Measurements from ENCODE around the gene CDKN1A.
A peak's percentile ranks its signal among the peaks of the same experiment; 100 is the strongest.

The CDKN1A gene

DNA sequence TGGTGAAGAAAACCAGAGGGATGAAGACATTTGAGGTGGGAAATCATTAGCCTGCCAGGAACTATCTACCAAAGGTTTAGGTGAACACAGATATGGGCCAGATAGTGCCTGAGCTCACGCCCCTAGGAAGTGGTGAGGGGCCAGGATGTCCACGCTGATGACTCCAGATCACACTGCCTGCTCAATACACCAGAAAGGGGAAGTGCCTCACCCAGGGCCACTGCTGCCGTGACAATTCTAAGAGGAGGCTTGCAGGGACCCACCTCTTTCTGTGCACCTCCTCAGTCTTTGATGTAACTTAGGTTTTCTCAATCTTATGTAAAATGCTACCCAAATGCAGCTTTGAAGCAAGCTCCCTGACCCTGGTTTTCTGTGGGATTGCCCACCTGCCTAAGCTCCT is 13.7 kb downstream of the CDKN1A start:
- H3K4me3 ChIP-seq (ENCODE audit: low read depth, low read length): no peak overlapping the region
- DNase-seq (ENCODE audit: low read depth): peak; percentile 94
- TF ChIP-seq MYC (IDR thresholded peaks at IDR 0.05; ENCODE audit: low read depth, low read length) (peak; percentile 58; the same call in 1 of the 2 replicates), POLR2A (IDR thresholded peaks at IDR 0.05; ENCODE audit: extremely low read depth, insufficient read length) (no peak)
- TF ChIP-seq, protein P1, sequence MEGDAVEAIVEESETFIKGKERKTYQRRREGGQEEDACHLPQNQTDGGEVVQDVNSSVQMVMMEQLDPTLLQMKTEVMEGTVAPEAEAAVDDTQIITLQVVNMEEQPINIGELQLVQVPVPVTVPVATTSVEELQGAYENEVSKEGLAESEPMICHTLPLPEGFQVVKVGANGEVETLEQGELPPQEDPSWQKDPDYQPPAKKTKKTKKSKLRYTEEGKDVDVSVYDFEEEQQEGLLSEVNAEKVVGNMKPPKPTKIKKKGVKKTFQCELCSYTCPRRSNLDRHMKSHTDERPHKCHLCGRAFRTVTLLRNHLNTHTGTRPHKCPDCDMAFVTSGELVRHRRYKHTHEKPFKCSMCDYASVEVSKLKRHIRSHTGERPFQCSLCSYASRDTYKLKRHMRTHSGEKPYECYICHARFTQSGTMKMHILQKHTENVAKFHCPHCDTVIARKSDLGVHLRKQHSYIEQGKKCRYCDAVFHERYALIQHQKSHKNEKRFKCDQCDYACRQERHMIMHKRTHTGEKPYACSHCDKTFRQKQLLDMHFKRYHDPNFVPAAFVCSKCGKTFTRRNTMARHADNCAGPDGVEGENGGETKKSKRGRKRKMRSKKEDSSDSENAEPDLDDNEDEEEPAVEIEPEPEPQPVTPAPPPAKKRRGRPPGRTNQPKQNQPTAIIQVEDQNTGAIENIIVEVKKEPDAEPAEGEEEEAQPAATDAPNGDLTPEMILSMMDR (IDR thresholded peaks at IDR 0.05; ENCODE audit: low read depth, low read length): no peak
- TF ChIP-seq, protein P2, sequence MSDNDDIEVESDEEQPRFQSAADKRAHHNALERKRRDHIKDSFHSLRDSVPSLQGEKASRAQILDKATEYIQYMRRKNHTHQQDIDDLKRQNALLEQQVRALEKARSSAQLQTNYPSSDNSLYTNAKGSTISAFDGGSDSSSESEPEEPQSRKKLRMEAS (IDR thresholded peaks at IDR 0.05; ENCODE audit: low read depth, low read length): peak; percentile 60; the same call in 1 of the 2 replicates

DNA sequence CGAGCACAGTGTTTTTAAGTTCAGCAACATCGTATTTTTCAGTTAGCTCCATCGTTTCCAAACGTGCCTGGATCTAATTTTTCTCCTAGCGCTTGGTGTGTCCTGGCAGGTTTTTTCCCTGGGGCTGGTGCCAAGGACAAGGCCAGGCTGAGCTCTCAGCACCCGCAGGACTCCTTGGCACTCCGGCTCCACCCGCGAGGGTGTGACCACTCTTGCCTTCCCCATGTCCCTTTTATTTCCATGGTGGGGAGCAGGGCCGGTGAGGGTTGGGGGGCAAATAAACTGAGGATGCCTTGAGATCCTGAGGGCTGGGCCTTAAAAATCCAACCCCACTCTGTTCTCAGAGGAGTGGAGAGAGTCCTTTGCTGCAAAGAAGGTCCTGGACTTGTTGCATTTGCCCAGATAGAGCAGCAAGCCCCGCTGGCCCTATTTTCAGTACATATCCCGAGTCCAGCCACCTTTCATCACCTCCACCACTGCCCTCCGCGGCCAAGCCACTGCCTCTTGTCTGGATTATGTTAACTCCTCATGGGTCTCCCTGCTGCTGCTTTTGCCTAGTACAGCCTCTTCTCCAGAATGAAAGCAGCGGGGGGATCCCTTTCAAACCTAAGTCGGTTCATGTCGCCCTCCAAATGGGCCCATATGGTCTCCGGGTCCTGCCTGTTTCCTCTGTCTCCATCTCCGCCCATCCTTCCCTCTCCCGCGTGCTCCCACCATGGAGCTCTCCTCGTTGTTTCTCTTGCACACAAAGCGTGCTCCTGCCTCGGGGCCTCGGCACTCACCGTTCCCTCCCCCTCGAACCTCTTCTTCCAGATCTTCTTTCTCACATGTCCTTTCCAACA is 14.6 kb downstream of the CDKN1A start:
- no peak for DNase-seq (ENCODE audit: low read depth)
- TF ChIP-seq, protein P1 (IDR thresholded peaks at IDR 0.05; ENCODE audit: low read depth, low read length): no peak
- TF ChIP-seq POLR2A (IDR thresholded peaks at IDR 0.05; ENCODE audit: extremely low read depth, insufficient read length): no peak
- TF ChIP-seq, protein P2 (IDR thresholded peaks at IDR 0.05; ENCODE audit: low read depth, low read length): no peak
- no peak for TF ChIP-seq MYC (IDR thresholded peaks at IDR 0.05; ENCODE audit: low read depth, low read length)
- no peak overlapping the region for H3K4me3 ChIP-seq (ENCODE audit: low read depth, low read length)

DNA sequence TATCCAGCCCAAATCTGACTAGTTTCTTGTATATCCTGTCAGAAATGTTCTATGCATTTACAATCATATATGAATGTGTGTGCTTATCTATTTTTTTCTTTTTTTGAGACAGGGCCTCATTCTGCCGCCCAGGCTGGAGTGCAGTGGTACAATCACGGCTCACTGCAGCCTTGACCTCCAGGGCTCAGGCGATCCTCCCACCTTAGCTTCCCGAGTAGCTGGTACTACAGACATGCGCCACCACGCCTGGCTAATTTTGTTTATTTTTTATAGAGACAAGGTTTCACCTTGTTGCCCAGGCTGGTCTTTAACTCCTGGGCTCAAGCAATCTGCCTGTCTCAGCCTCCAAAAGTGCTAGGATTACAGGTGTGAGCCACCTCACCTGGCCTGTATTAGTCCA is 16.1 kb downstream of the CDKN1A start:
- TF ChIP-seq MYC (IDR thresholded peaks at IDR 0.05; ENCODE audit: low read depth, low read length): no peak
- TF ChIP-seq, protein P2 (IDR thresholded peaks at IDR 0.05; ENCODE audit: low read depth, low read length): no peak
- no peak for TF ChIP-seq POLR2A (IDR thresholded peaks at IDR 0.05; ENCODE audit: extremely low read depth, insufficient read length)
- TF ChIP-seq, protein P1 (IDR thresholded peaks at IDR 0.05; ENCODE audit: low read depth, low read length): no peak

DNA sequence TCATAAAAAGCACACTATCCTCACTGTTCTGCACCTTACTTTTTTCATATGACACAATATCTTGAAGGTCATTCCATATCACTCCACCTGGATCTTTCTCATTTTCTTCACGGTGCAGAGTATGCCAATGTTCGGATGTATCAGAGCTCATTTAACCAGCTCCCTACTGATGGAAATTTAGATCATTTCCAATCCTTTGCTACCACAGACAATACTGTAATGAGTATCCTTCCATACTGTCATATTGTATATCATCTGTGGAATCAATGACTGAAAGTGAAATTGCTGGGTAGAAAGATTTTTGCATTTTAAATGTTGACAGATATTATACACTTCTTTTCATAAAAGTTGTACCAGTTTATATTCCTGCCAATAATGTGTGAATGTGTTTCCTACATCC is 16.9 kb downstream of the CDKN1A start:
- H3K4me3 ChIP-seq (ENCODE audit: low read depth, low read length): no peak overlapping the region
- DNase-seq (ENCODE audit: low read depth): no peak
- no peak for TF ChIP-seq MYC (IDR thresholded peaks at IDR 0.05; ENCODE audit: low read depth, low read length)
- TF ChIP-seq POLR2A (IDR thresholded peaks at IDR 0.05; ENCODE audit: extremely low read depth, insufficient read length): no peak
- TF ChIP-seq, protein P2 (IDR thresholded peaks at IDR 0.05; ENCODE audit: low read depth, low read length): no peak
- TF ChIP-seq, protein P1 (IDR thresholded peaks at IDR 0.05; ENCODE audit: low read depth, low read length): no peak

More for the DNA sequence above, 16.1 kb downstream of the CDKN1A start:
- DNase-seq (ENCODE audit: low read depth): no peak
- H3K4me3 ChIP-seq (ENCODE audit: low read depth, low read length): no peak overlapping the region

DNA sequence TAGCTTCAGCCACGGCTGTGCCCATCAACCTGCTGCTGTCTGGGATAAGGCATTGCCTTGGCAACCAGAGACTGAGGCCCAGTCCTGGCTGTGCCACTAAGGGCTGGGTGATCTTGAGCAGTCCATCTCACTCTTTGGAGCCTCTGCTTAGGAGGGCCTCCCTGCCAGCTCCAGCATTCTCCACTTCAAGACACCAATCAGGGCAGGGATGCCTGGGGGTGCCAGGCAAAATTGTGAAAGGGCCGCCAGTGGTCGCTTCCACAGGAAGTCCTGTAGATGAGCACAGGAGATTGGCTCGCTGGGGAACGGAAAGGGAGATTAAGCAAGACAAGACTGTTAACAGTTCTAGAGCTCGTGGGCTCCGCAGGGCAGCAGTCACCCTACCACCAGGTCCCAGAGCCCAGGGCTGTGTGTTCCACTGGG is 19.0 kb downstream of the CDKN1A start, which contains the start of gene RAB44:
Gene RAB44 (plus strand): TSS at position 346 of the 423 bp plus-strand sequence. CDS start 6,410 bp downstream, outside the sequence.
- TF ChIP-seq, protein P1 (IDR thresholded peaks at IDR 0.05; ENCODE audit: low read depth, low read length): no peak
- TF ChIP-seq, protein P2 (IDR thresholded peaks at IDR 0.05; ENCODE audit: low read depth, low read length): peak; percentile 86
- TF ChIP-seq POLR2A (IDR thresholded peaks at IDR 0.05; ENCODE audit: extremely low read depth, insufficient read length): peak; percentile 93
- peak; percentile 92 for TF ChIP-seq MYC (IDR thresholded peaks at IDR 0.05; ENCODE audit: low read depth, low read length)
- peak; percentile 96 for DNase-seq (ENCODE audit: low read depth)
- peak within 1 kb of the TSS; percentile 97 for H3K4me3 ChIP-seq (ENCODE audit: low read depth, low read length)
